WTC11 (cell line): Measurements from ENCODE around the gene CAD. TPM values are rescaled to one million over a fixed set of nuclear protein-coding genes. Genes with fewer than 3 reads are reported as not detected.

Experiments used
- ATAC-seq: fragments of 200-7000 bp; cut with Tn5 transposase; 2 replicates; pipeline ENCODE4 v1.10.0; 2021; ENCODE audit warnings: mild to moderate bottlenecking, moderate library complexity
- CTCF ChIA-PET: fragments of 300-600 bp; sonication (Branson Sonifier 250); formaldehyde crosslinking; loops from one replicate; lab custom pipeline; 2021; ENCODE audit warnings: antibody characterized with exemption; lab: Charles Lee
- POLR2A ChIA-PET: fragments of 350-600 bp; sonication (Branson Sonifier 250); formaldehyde crosslinking; loops from one replicate; lab custom pipeline; 2021; ENCODE audit warnings: antibody characterized with exemption; lab: Charles Lee
- DNase-seq: peaks from one replicate; pipeline ENCODE4 v3.0.0; 2021; ENCODE audit warnings: low spot score
- H3K27ac Mint-ChIP-seq: 2 replicates; pipeline ENCODE4 v1.8.0; 2021; ENCODE audit warnings: mixed read lengths
- H3K27me3 Mint-ChIP-seq: 2 replicates; pipeline ENCODE4 v1.8.0; 2021; ENCODE audit warnings: low read depth, mild to moderate bottlenecking, moderate library complexity, mixed read lengths
- H3K36me3 Mint-ChIP-seq: 2 replicates; pipeline ENCODE4 v1.8.0; 2021; ENCODE audit warnings: mixed read lengths
- H3K4me1 Mint-ChIP-seq: 2 replicates; pipeline ENCODE4 v1.8.0; 2022; ENCODE audit warnings: mixed read lengths
- H3K4me3 Mint-ChIP-seq: 2 replicates; pipeline ENCODE4 v1.8.0; 2021; ENCODE audit warnings: mild to moderate bottlenecking, moderate library complexity, mixed read lengths
- H3K9me3 Mint-ChIP-seq: 2 replicates; pipeline ENCODE4 v1.8.0; 2021; ENCODE audit warnings: mixed read lengths
- ATF2 ChIP-seq: sonication (generic); formaldehyde crosslinking; IDR thresholded peaks from 2 replicates; pipeline ENCODE4 v1.8.1; 2022; ENCODE audit warnings: low read depth, missing genetic modification reagents, borderline replicate concordance
- KAT7 ChIP-seq: sonication (generic); formaldehyde crosslinking; IDR thresholded peaks from 2 replicates; pipeline ENCODE4 v1.8.1; 2023; ENCODE audit warnings: missing genetic modification reagents, mild to moderate bottlenecking, borderline replicate concordance
- MLX ChIP-seq: sonication (generic); formaldehyde crosslinking; IDR thresholded peaks from 2 replicates; pipeline ENCODE4 v1.8.1; 2023; ENCODE audit warnings: mild to moderate bottlenecking, missing genetic modification reagents, moderate library complexity
- NFYB ChIP-seq: sonication (generic); formaldehyde crosslinking; conservative IDR thresholded peaks from 2 replicates; pipeline ENCODE4 v1.8.0; 2022; ENCODE audit warnings: low read depth, missing genetic modification reagents
- OVOL2 ChIP-seq: fragments of 250-450 bp; sonication (Bioruptor Pico); IDR thresholded peaks from 2 replicates; pipeline ENCODE4 v1.9.0; 2021; ENCODE audit warnings: mild to moderate bottlenecking, borderline replicate concordance
- PRDM15 ChIP-seq: sonication (generic); formaldehyde crosslinking; IDR thresholded peaks from 2 replicates; pipeline ENCODE4 v1.8.0; 2022; ENCODE audit warnings: missing genetic modification reagents
- TP53 ChIP-seq: sonication (generic); formaldehyde crosslinking; IDR thresholded peaks from 2 replicates; pipeline ENCODE4 v1.8.1; 2023; ENCODE audit warnings: mild to moderate bottlenecking, missing genetic modification reagents
- ZBTB43 ChIP-seq: sonication (generic); formaldehyde crosslinking; IDR thresholded peaks from 2 replicates; pipeline ENCODE4 v1.8.1; 2023; ENCODE audit warnings: mild to moderate bottlenecking, missing genetic modification reagents
- ZNF138 ChIP-seq: sonication (generic); formaldehyde crosslinking; conservative IDR thresholded peaks from 2 replicates; pipeline ENCODE4 v1.8.1; 2022; ENCODE audit warnings: mild to moderate bottlenecking, moderate library complexity, missing genetic modification reagents
- ZNF671 ChIP-seq: fragments of 250-450 bp; sonication (Bioruptor Pico); IDR thresholded peaks from 2 replicates; pipeline ENCODE4 v1.8.0; 2021; ENCODE audit warnings: mild to moderate bottlenecking
- total RNA-seq: library from RNA; stranded (reverse); gene quantifications from 3 replicates; pipeline ENCODE4 v1.2.3, GENCODE V29; 2021
- TF ChIP-seq, protein P1 (sequence below): sonication (generic); formaldehyde crosslinking; IDR thresholded peaks from 2 replicates; pipeline ENCODE4 v1.8.0; 2022; ENCODE audit warnings: mild to moderate bottlenecking, missing genetic modification reagents
- TF ChIP-seq, protein P2 (sequence below): sonication (generic); formaldehyde crosslinking; IDR thresholded peaks from 2 replicates; pipeline ENCODE4 v1.8.1; 2022; ENCODE audit warnings: mild to moderate bottlenecking, moderate library complexity, missing genetic modification reagents

CAD gene
- total RNA-seq, 1 experiment from 2014 or later, result 178 TPM

- TF ChIP-seq PRDM15, result no peak
- no peak for TF ChIP-seq OVOL2 (CRISPR knock-in tag)
- TF ChIP-seq ATF2 (CRISPR knock-in tag), result no peak
- TF ChIP-seq MLX, result no peak
- no peak for TF ChIP-seq TP53 (CRISPR knock-in tag)
Measured at GRCh38 chr2:27222407-27222806, 5.2 kb downstream of the CAD start (continued).

DNA sequence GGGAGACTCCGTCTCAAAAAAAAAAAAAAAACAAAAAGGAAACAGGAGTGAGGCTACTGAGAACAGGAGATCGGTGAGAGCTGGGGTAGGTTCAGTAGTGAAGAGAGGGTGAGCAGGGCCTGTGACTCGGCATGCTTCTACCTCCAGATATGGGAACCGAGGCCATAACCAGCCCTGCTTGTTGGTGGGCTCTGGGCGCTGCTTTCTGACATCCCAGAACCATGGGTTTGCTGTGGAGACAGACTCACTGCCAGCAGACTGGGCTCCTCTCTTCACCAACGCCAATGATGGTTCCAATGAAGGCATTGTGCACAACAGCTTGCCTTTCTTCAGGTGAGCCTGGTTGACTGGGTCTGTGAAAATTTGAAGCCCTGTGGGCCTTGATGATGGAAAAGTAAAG lies 6.2 kb downstream of the CAD start:
- Mint-ChIP-seq H3K27ac (no peak overlapping the region), H3K9me3 (no peaks in the 10 kb centered on the region), H3K4me1 (peaks cover 5% of the 10 kb centered on the region), H3K36me3 (peaks cover 86% of the 10 kb centered on the region), H3K27me3 (no peaks in the 10 kb centered on the region), H3K4me3 (no peak overlapping the region)
- TF ChIP-seq ZNF671 (CRISPR knock-in tag) (no peak), ZNF138 (CRISPR knock-in tag) (no peak), NFYB (no peak), KAT7 (CRISPR knock-in tag) (no peak)
- TF ChIP-seq, protein P1, sequence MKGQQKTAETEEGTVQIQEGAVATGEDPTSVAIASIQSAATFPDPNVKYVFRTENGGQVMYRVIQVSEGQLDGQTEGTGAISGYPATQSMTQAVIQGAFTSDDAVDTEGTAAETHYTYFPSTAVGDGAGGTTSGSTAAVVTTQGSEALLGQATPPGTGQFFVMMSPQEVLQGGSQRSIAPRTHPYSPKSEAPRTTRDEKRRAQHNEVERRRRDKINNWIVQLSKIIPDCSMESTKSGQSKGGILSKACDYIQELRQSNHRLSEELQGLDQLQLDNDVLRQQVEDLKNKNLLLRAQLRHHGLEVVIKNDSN (CRISPR knock-in tag), result no peak
- TF ChIP-seq, protein P2, sequence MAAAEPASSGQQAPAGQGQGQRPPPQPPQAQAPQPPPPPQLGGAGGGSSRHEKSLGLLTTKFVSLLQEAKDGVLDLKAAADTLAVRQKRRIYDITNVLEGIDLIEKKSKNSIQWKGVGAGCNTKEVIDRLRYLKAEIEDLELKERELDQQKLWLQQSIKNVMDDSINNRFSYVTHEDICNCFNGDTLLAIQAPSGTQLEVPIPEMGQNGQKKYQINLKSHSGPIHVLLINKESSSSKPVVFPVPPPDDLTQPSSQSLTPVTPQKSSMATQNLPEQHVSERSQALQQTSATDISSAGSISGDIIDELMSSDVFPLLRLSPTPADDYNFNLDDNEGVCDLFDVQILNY (CRISPR knock-in tag), result no peak
- CTCF ChIA-PET, result interaction anchor here (0.9 kb wide), 1 partner anchor 27 kb away, joined by 3 read pairs; no protein-coding TSS in a partner anchor
- DNase-seq (no peak), ATAC-seq (no peak)
- POLR2A ChIA-PET, result interaction anchor here (0.7 to 1.0 kb wide), 2 partner anchors 25 to 72 kb away, joined by 3 to 5 read pairs; no protein-coding TSS in a partner anchor

DNA sequence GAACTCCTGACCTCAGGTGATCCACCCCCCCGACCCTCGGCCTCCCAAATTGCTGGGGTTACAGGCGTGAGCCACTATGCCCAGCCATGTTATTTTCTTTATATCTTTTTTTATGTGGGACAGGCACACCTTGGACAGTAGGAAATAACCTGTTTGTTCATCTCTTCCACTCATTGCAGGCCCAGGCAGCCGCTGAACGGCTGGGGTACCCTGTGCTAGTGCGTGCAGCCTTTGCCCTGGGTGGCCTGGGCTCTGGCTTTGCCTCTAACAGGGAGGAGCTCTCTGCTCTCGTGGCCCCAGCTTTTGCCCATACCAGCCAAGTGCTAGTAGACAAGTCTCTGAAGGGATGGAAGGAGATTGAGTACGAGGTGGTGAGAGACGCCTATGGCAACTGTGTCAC lies 8.4 kb downstream of the CAD start:
- Mint-ChIP-seq H3K27me3 (no peaks in the 10 kb centered on the region), H3K9me3 (no peaks in the 10 kb centered on the region), H3K4me1 (no peaks in the 10 kb centered on the region), H3K4me3 (no peak overlapping the region), H3K36me3 (peaks cover 82% of the 10 kb centered on the region), H3K27ac (no peak overlapping the region)
- ChIA-PET CTCF (interaction anchor here (1.1 to 1.7 kb wide), 2 partner anchors 78 to 92 kb away, joined by 3 read pairs; no protein-coding TSS in a partner anchor), POLR2A (interaction anchor here (1.2 kb wide), 1 partner anchor 25 kb away, joined by 3 read pairs; no protein-coding TSS in a partner anchor)
- no peak for TF ChIP-seq ZBTB43 (CRISPR knock-in tag)
- no peak for ATAC-seq
- DNase-seq, result no peak
